ENCODE data around the gene SEMA7A.

DNA sequence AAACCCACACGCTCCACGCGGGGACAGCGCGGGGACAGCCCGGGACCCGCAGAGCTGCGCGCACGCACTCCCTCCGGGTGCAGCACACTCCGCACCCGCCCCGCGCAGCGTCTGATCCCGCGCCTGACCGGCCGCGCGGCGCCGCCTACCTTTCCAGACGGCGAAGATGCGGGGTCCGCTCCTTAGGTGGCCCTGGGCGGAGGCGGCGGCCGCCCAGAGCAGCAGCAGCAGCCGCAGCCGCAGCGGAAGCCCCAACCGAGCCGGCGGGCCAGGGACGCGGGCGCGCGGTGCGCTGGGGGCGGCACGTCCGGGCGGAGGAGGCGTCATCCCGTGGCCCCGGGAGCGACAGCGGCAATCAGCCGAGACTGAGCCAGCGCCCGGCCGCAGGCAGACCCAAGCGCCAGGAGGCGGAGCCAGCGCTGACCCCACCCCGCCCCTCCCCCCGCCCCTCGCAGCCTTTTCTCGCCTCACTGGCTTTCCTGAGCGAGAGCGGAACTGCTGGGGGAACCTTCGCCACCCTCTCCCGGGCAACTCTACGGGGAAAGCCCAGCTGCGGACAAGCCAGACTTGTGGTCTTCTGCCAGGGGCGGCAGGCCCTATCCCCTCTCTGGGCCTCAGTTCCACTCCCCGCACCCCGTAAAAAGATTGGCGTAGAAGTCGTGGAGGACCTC lies at the start of gene SEMA7A:
- TF ChIP-seq, protein P1, sequence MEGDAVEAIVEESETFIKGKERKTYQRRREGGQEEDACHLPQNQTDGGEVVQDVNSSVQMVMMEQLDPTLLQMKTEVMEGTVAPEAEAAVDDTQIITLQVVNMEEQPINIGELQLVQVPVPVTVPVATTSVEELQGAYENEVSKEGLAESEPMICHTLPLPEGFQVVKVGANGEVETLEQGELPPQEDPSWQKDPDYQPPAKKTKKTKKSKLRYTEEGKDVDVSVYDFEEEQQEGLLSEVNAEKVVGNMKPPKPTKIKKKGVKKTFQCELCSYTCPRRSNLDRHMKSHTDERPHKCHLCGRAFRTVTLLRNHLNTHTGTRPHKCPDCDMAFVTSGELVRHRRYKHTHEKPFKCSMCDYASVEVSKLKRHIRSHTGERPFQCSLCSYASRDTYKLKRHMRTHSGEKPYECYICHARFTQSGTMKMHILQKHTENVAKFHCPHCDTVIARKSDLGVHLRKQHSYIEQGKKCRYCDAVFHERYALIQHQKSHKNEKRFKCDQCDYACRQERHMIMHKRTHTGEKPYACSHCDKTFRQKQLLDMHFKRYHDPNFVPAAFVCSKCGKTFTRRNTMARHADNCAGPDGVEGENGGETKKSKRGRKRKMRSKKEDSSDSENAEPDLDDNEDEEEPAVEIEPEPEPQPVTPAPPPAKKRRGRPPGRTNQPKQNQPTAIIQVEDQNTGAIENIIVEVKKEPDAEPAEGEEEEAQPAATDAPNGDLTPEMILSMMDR (IDR thresholded peaks at IDR 0.05): no peak
- no peak for TF ChIP-seq EP300 (IDR thresholded peaks at IDR 0.05; ENCODE audit: borderline replicate concordance in 1 of 2, low read depth in 1 of 2, low read length in 1 of 2)
- no peak for TF ChIP-seq GABPA (IDR thresholded peaks at IDR 0.05; ENCODE audit: low read depth)
- TF ChIP-seq, protein P2, sequence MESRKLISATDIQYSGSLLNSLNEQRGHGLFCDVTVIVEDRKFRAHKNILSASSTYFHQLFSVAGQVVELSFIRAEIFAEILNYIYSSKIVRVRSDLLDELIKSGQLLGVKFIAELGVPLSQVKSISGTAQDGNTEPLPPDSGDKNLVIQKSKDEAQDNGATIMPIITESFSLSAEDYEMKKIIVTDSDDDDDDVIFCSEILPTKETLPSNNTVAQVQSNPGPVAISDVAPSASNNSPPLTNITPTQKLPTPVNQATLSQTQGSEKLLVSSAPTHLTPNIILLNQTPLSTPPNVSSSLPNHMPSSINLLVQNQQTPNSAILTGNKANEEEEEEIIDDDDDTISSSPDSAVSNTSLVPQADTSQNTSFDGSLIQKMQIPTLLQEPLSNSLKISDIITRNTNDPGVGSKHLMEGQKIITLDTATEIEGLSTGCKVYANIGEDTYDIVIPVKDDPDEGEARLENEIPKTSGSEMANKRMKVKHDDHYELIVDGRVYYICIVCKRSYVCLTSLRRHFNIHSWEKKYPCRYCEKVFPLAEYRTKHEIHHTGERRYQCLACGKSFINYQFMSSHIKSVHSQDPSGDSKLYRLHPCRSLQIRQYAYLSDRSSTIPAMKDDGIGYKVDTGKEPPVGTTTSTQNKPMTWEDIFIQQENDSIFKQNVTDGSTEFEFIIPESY (IDR thresholded peaks at IDR 0.05; ENCODE audit: borderline replicate concordance, low read depth): no peak
- no peak; the same call in 1 of the 2 replicates for TF ChIP-seq TAF1 (IDR thresholded peaks at IDR 0.05; ENCODE audit: borderline replicate concordance, low read depth, low read length)
- no peak for TF ChIP-seq SMC3 (IDR thresholded peaks at IDR 0.05; ENCODE audit: low read depth, low read length)
- no peak for TF ChIP-seq FOXM1 (IDR thresholded peaks at IDR 0.05; ENCODE audit: low read depth)
- no peak for TF ChIP-seq CHD2 (IDR thresholded peaks at IDR 0.05; ENCODE audit: low read length, partially characterized antibody)
- TF ChIP-seq RAD21 (IDR thresholded peaks at IDR 0.05; ENCODE audit: low read length): no peak
- no peak for TF ChIP-seq TEAD4 (IDR thresholded peaks at IDR 0.05; ENCODE audit: borderline replicate concordance, insufficient read depth)
- TF ChIP-seq, protein P3, sequence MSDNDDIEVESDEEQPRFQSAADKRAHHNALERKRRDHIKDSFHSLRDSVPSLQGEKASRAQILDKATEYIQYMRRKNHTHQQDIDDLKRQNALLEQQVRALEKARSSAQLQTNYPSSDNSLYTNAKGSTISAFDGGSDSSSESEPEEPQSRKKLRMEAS (IDR thresholded peaks at IDR 0.05; ENCODE audit: low read depth): no peak
- 0 out of 2 replicates have a peak, but pooled peaks have one; percentile 7 for TF ChIP-seq RCOR1 (IDR thresholded peaks at IDR 0.05; ENCODE audit: low read length)
- TF ChIP-seq MXI1 (IDR thresholded peaks at IDR 0.05; ENCODE audit: low read depth, low read length): no peak; the same call in 1 of the 2 replicates
